Measurements from ENCODE around the gene PHC1. TPM values are rescaled to one million over a fixed set of nuclear protein-coding genes. Genes with fewer than 3 reads are reported as not detected.
A peak's percentile ranks its signal among the peaks of the same experiment; 100 is the strongest.

Gene PHC1
- total RNA-seq, 3 donors from 2014 or later, result 39.2 to 45.9 (median 40.5) TPM

DNA sequence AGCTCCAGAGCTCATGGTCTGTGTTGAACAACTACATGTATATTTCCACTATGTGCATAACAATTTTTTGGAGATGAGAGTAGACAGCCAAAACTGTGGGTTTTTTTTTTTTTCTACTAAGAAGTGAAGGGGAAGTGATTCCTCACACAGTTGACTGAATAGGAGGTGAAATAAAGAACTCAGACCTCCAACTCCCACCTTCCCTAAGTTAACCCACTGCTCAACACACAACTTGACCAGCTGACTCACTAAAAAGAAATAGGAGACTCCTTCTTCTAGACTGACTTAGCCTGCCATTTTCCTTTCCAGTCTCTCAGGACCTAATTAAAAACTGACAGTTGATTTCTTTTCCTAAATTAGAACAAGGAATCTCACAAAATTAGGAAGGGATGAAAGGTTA, 33.4 kb downstream of the PHC1 start:
- Histone ChIP-seq H3K27ac (no peak overlapping the region), H3K9me3 (no peaks in the 10 kb centered on the region), H3K27me3 (no peaks in the 10 kb centered on the region), H3K36me3 (peaks cover 7% of the 10 kb centered on the region), H3K4me3 (no peak overlapping the region), H3K4me1 (peaks cover 0 to 4% of the 10 kb centered on the region in 2 donors)
- TF ChIP-seq POLR2A (IDR thresholded peaks at IDR 0.05) (no peak), POLR2AphosphoS5 (IDR thresholded peaks at IDR 0.05) (no peak)
- TF ChIP-seq, protein P1, sequence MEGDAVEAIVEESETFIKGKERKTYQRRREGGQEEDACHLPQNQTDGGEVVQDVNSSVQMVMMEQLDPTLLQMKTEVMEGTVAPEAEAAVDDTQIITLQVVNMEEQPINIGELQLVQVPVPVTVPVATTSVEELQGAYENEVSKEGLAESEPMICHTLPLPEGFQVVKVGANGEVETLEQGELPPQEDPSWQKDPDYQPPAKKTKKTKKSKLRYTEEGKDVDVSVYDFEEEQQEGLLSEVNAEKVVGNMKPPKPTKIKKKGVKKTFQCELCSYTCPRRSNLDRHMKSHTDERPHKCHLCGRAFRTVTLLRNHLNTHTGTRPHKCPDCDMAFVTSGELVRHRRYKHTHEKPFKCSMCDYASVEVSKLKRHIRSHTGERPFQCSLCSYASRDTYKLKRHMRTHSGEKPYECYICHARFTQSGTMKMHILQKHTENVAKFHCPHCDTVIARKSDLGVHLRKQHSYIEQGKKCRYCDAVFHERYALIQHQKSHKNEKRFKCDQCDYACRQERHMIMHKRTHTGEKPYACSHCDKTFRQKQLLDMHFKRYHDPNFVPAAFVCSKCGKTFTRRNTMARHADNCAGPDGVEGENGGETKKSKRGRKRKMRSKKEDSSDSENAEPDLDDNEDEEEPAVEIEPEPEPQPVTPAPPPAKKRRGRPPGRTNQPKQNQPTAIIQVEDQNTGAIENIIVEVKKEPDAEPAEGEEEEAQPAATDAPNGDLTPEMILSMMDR (IDR thresholded peaks at IDR 0.05), result no peak
- intact Hi-C loops (cut with DNase I; ENCODE audit: low total_unique reads), result no loop called here
- no peak for DNase-seq (ENCODE audit: low spot score in 2 of 2)

DNA sequence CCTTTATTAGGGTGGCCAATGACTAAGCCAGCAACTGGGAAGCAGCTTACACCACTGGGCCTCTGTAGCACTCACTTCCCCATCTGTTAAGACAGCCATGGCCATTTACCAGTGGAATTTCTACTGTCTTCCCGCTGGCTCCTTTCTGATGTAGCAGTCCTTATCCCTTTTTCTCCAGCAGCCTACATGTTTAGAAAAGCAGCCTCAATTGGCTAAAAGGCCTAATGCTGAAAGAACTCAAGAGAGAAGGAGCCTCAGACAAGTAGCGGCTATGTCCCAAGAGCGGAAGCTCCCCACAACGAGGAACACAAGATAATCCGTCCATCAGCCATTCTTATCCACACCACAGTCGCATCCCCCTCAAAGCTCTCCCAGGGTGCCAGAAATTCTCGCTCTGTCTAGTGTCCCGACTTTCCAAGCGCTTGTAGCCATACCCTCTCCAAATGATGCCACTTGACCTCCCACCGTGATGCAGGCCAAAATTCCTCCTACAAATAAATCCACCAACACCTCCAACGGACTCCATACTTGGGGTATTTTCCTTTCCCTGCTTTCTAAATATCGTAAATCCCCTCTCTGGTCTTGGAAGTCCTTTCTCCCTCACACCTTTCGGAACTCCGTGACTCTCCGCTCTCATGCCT, 34.5 kb downstream of the PHC1 start:
- no peaks in the 10 kb centered on the region for H3K36me3 ChIP-seq
- H3K27ac ChIP-seq, result peak overlapping the region; percentile 98 to 99
- H3K27me3 ChIP-seq, result no peaks in the 10 kb centered on the region
- H3K4me1 ChIP-seq, result peaks cover 0 to 4% of the 10 kb centered on the region in 2 donors
- intact Hi-C loops (cut with DNase I; ENCODE audit: low total_unique reads), result no loop called here
- peak overlapping the region; percentile 65 to 85 (median 83) for H3K4me3 ChIP-seq
- H3K9me3 ChIP-seq, result no peaks in the 10 kb centered on the region
- no peak for DNase-seq (ENCODE audit: low spot score in 2 of 2)
- TF ChIP-seq POLR2AphosphoS5 (IDR thresholded peaks at IDR 0.05) (no peak), POLR2A (IDR thresholded peaks at IDR 0.05) (no peak)
- TF ChIP-seq, protein P1 (IDR thresholded peaks at IDR 0.05), result no peak

DNA sequence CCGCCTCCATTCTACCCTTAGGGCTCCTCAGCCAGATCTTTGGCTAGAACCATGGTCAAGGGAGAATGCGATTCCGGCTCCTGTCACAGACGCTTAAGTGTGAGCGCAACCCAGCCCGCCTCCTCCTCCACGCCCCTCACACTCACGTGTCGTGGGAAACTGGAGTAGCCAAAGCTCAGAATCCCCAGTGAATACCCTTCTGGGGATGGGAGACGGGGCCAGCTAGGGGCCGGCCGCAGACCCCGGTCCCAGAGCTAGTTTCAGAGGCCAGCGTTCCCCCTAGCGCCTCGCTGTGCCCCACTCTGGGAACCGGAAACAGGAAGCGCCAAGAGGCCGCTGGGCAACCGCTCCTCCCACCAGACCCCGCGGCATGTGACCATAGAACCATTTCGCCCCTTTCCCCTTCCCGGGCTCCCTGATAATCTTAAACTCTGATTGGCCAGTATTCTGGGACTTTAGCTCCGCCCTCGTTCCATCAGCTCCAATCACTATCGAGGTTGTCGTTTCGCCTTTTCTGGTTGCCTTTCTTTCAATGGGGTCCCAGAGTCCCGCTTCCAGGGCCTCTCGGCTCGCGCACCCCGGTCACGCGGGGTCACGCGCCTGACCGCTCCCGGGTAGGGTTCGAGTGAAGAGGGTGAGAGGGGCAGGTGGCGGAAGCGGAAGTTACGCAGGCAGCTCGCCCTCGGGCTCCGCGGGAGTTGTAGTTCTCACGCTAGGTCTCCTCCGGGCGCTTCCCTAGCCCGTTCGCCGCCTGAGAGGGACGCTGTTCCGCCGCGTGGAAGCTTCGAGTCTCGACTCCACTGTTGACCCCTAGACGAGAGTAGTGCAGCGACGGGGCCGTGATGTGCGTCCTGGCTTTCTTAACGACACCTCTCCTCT, 35.3 kb downstream of the PHC1 start, which contains the start of gene M6PR:
M6PR (minus strand) TSS at position 304 of the 879 bp plus-strand sequence. CDS start 3,241 bp downstream, outside the sequence.
- Histone ChIP-seq H3K36me3 (no peaks in the 10 kb centered on the region), H3K4me1 (peaks cover 0 to 4% of the 10 kb centered on the region in 2 donors), H3K9me3 (no peaks in the 10 kb centered on the region), H3K27ac (peak within 1 kb of the TSS; percentile 98 to 99), H3K4me3 (peak within 1 kb of the TSS; percentile 65 to 85 (median 83)), H3K27me3 (no peaks in the 10 kb centered on the region)
- peak; percentile 89 to 91 for DNase-seq (ENCODE audit: low spot score in 2 of 2)
- TF ChIP-seq POLR2AphosphoS5 (IDR thresholded peaks at IDR 0.05) (peak; percentile 60 to 86 (median 76)), POLR2A (IDR thresholded peaks at IDR 0.05) (peak; percentile 88)
- TF ChIP-seq, protein P1 (IDR thresholded peaks at IDR 0.05), result peak in 1 of 3 donors; percentile 26
- intact Hi-C loops (cut with DNase I; ENCODE audit: low total_unique reads), result no loop called here

DNA sequence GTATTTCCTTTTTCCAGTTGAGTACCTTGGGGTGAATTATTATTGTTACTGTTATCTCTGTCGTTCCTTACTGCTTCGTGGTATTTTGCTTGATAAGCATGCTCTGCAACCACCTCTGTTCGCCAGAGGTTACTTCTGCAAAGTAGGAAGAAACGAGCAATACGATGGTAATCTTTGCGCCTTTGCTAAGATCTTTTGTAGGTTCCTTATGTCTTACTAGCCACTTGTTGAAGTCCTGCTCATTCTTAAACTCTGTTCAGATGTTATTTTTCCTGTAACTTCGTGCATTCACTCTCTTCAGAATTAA, 35.9 kb downstream of the PHC1 start:
- TF ChIP-seq POLR2AphosphoS5 (IDR thresholded peaks at IDR 0.05), result no peak
- no peak for TF ChIP-seq POLR2A (IDR thresholded peaks at IDR 0.05)
- Histone ChIP-seq H3K27me3 (no peaks in the 10 kb centered on the region), H3K4me3 (peak overlapping the region; percentile 65 to 85 (median 83)), H3K27ac (peak overlapping the region; percentile 98 to 99), H3K9me3 (no peaks in the 10 kb centered on the region), H3K36me3 (no peaks in the 10 kb centered on the region), H3K4me1 (peaks cover 0 to 4% of the 10 kb centered on the region in 2 donors)
- DNase-seq (ENCODE audit: low spot score in 2 of 2), result no peak
- intact Hi-C loops (cut with DNase I; ENCODE audit: low total_unique reads), result no loop called here

DNA sequence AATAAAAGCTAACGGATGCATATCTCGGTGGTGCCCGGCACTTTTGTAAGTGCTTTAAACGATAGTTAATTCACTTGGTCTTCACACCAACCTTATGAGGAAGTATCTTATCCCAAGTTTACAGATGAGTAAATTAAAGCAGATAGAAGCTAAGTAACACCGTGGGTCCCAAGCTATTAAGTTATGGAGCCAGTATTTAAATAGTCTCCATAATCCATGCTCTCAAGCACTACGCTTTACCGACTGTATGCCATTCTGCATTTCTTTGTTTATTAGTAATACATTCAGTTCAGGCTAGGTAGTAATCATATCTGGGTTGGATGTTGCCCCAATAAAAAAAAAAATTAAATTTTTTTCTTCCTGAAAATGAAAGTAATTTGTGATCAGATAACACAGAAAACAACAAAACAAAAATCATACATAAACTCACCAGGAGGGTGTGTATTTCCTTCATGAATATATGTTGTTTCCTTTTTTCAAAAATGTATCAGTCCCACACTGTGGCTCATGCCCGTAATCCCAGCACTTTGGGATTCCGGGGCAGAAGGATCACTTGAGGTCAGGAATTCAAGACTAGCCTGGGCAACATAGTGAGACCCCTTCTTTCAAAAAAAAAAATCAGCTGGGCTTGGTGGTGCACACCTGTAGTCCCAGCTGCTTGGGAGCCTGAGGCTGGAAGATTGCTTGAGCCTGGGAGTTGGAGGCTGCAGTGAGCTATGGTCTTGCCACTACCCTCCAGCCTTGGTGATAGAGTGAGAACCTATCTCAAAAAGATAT, 36.6 kb downstream of the PHC1 start:
- intact Hi-C loops (cut with DNase I; ENCODE audit: low total_unique reads), result no loop called here
- peaks cover 0 to 4% of the 10 kb centered on the region in 2 donors for H3K4me1 ChIP-seq
- no peaks in the 10 kb centered on the region for H3K27me3 ChIP-seq
- H3K4me3 ChIP-seq, result peak overlapping the region; percentile 65 to 85 (median 83)
- H3K27ac ChIP-seq, result peak overlapping the region; percentile 98 to 99
- DNase-seq (ENCODE audit: low spot score in 2 of 2), result no peak
- H3K36me3 ChIP-seq, result no peaks in the 10 kb centered on the region
- H3K9me3 ChIP-seq, result no peaks in the 10 kb centered on the region
- TF ChIP-seq POLR2A (IDR thresholded peaks at IDR 0.05) (no peak), POLR2AphosphoS5 (IDR thresholded peaks at IDR 0.05) (no peak)
- TF ChIP-seq, protein P1 (IDR thresholded peaks at IDR 0.05), result no peak
